HG03045 (cell line): ENCODE results near the gene ATG7.
"Not testable (repeated sequence)": the region's sequence is repeated elsewhere in the genome, so short reads cannot be mapped to it uniquely, and the experiment has no call there.

Experiments used
- ATAC-seq: cut with Tn5 transposase; IDR thresholded peaks from one replicate; pipeline ENCODE4 v1.9.1; 2021; ENCODE audit warnings: mild to moderate bottlenecking, moderate library complexity; ENCODE audit not compliant: unreplicated experiment

The ATG7 gene

DNA sequence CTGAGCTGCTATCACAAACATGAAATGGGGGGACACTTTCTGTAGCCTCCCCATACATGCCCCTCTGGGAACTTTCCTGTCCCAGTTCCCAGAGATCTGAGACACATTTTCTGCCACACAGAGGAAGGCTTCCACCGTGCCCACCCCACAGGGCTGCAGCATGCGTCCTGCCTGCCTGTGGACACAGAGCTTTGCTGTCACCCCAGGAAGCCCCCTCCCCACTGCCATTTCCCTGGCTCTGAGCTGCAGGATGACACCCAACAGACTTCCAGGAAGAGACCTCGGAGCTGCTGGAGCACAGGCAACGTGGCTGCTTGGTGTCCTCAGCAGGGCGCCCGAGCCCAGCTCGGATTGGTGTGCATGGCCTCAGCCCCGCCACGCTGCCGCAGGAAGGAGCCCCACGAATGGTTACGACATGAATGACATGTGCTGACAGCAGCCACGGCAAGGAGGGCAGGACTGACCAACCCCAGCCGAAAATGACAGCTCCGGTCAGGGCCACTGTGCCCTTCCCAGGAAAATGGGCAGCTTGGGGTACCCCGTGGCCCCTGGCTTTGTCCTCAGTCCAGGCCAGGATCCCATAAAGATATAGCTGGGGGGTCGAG, 290.2 kb downstream of the ATG7 start:
- no peak for ATAC-seq

DNA sequence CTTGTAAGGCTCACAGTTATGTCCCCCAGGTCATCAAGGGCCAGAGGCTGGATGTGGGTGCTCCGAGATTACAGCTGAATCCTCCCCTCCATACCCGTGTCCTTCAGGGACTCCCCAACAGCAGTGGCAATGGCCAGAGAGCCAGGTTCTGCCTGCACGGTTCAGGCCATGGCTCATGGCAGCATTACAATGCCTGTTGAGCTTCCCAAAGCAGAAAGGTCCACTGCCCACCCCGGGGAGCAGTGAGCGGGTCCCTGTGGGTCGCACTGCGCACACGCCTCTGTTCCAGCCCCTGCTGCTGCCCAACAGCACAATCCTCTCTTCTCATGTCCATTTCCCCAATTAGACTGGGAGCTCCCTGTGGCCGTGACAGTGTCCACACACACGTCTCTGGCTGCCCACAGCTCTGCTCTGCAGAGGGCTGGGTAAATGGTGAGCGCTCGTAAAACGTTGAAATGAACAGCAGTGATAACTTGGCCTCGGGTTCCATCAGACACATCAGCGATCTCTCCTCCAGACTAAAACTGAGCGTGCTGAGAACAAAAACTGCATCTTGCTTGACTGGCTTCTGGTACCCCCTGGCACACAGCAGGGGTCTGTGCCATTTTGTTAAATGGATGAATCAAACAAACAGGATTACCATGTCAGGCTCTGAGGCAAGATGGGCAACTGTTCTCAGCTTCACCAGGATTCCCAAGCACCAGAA, 291.1 kb downstream of the ATG7 start:
- ATAC-seq: no peak

DNA sequence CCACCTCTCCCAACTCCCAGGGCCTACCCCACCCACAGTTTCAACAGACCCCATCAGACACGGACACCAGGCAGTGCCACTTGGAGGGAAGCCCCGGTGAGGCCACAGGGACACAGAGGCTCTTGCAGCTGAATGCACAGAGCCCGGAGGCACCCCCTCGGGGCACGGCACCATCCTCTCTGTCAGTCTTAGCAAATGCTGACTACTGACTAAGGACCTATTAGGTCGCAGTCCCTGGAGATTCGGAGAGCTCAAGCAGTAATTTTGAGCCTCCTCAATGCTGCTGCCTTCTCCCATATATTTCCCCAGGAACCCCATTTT, 291.6 kb downstream of the ATG7 start:
- ATAC-seq: no peak

DNA sequence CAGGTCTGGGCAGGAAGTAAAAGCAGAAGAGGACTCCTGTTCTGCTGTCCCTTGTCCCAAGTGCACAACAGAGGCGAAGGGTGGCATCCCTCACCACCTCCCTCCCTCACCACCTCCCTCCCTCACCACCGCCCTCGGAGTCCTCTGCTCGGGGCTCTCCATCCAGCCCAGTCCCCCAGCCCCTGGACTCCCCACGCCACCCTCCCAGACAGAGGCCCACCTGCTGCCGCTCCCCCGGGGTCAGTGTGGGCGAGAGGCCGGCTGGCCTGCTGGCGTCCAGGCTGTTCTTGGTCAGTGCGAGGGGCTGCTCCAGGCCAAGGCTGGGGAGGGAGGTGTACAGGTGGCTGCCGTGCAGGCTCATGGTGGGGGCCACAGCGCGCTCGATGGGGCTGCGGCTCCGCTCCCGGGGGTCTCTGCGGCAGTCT, 292.4 kb downstream of the ATG7 start:
- ATAC-seq: no peak

DNA sequence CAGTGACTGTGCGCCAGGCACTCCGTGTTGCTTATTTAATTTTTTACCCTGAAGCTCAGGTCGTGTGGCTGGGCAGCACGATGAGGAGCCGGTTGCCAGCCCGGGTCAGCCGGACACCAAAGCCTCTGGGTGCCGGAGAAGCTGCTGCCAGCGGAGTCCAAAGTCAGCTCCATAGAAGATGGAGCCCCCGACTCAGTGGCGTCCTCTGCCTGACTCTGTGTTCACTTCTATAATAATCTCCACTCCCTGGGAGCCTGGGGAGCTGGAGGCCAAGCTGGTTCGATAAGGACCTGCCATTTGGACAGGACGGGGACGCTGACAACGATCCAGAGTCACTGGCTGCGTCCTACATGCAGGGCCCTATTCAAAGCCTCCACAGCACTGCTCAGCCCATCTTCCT, 292.9 kb downstream of the ATG7 start:
- no peak for ATAC-seq

DNA sequence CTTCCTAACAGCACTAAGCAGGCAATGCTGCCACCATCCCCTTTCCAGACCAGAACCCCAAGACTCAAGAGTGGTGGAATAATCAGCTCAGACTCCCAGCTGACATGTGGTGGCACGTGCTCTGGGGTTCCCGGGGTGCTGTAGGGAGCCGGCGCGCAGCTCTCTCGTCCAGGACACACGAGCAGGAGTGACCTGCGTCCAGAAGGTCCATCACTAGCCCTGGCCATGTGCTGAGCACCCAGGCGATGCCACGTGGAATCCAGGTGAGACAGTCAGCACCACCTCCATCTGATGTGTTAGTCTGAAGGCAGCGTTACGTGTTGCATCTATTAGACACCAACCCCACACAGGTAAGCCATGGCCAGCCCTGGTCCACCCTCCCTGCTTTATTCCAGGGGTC, 293.3 kb downstream of the ATG7 start:
- ATAC-seq: no peak

DNA sequence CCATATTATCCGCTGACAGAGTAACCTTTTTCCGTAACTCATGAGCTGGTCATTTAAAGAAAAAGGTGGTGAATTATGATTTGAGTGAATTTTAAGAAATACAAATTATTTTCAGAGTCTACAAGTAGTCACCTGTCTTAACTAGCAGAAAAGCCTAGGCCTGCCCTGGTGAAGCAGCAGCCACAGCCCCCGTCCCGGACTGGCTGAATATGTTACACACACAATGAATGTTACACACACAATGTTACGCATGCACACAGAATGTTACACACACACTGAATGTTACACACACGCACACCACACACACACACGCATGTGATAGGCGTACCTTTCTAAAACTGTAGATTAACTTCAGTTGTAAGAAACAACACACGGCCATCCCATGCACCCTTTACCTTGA, 293.7 kb downstream of the ATG7 start:
- ATAC-seq: no peak

DNA sequence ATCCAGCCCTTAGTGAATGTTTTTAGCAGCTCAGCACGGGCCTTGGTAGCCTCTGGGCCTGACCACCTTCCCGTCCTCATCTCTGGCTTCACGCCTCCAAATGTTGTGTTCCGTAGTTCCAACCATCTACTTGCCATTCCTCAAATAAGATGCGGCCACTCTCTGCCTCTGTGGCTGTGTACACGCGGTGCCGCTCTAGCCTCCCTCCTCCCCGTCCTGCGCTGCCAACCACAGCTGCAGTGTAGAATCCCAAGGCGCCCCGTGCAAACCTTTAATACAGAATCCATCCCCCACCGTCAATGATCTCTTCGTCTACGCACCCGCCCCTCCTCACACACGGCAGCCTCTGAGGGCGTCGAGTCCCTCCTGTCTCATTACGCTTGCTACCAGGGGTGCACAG, 294.3 kb downstream of the ATG7 start:
- no peak for ATAC-seq

DNA sequence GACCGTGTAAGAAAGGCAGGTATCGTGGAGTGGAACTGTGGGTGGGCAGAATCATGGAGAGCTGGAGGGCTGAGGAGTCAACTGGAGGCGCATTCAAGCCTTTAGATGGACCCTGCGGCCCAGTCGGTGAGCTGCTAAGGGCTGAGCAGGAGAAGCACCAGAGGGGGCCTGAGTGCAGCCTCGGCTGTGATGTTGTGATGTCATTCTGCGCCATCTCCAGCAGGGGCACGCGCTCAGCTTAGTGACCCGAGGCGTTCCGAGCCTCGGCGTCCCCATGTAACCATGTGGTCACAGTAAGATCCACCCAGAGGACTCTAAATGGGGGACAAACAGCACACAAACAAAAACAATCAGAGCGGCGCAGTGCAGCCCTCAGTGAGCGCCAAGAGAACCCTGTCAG, 294.7 kb downstream of the ATG7 start:
- no peak for ATAC-seq

DNA sequence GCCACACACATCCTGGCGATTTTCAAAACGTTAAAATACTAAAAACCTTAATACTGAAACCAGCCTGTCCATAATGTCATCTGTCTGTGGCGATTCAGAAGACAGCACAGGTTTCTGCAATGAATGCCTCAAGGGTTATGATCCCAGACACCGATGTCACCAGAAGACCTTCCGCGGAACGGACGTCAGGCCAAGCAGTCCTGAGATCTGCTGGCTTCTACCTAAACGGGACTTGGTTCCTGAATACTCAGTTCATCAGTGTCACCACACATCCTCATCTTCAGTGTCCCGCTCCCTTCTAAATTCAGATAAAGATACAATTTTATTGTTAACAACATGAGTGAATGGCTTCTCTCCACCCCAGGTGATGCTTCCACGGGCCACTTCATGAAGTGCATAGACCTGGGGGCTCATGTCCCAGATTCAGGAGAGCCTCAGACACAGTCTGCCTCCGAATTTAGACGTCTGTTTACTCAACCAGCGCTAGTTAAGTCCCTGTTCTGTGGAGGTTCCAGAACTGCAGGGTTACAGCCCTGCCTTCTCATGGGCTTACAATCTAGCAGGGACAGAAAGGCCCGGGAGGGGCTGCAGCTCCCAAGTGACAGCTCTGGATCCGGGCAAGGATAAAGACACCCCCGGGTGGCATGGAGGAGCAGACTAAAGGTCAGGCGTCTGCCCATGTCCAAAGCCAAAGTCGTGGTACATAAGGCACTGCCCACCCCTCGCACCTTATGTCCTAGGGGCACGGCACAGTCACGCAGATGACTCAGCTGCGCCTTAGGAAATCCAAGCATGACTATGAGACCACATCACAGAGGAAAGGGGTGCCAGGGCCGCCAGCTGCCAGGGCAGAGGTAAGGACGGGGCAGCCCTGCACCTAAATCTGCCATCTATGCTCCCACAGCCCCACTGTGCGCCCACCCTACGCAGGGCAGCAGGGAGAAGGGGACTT, 295.6 kb downstream of the ATG7 start:
- ATAC-seq: no peak

DNA sequence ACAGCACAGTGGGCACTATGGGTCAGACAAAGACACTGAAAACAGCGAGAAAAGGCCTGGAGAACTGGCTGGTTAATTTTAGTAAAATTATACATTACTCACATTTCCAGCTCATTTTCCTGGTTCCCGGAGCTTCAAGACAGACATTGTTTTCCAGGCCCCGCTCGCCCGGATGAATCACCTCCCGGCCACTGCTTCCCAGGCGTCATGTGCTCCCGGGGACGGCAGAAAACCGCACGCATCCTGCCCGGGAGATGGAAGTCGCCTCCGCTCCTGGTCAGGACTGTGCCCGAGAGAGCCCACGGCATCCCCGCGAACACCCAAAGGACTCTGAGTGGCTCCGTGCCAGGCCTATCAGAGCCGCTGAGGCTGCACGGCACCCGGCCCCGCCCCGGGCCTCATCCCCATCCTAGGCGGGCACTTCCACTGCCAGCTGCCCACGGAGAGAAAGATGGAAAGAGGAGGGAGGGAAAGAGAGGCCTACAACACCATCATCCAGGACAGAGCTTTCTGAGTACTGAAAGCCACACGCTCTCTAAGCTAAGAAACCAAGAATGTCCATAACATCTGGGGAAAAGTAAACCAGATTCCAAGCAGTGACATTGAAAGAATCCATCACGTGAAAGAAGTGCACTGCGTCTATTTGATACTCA, 296.4 kb downstream of the ATG7 start:
- no peak for ATAC-seq

DNA sequence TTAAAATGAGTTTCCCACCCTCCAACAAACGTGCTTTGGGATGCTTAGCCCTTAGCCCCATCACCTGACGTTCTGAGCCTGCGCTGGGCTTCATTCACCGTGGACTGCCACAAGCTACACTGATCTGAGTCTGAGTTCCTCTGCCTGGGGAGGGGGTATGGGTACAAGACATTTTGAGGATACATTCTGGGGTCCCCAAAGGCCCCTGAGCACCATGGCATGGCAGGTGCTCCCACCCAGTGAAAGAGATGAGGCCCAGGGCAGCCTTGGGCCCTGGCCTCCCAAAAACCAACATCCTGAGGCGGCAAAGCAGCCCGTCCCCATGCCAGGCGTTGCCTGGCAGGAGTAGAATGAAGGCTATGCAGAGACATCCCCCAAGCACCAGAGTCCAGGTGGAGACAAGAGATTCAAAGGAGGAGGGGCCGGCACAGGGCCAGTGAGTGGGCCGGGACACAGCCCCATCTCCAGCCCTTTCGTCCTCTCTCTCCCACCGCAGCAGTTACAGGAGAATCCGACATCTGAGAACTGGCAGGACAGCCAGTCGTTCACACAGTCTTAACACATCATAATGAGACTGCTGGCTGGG, 297.1 kb downstream of the ATG7 start:
- ATAC-seq: no peak

DNA sequence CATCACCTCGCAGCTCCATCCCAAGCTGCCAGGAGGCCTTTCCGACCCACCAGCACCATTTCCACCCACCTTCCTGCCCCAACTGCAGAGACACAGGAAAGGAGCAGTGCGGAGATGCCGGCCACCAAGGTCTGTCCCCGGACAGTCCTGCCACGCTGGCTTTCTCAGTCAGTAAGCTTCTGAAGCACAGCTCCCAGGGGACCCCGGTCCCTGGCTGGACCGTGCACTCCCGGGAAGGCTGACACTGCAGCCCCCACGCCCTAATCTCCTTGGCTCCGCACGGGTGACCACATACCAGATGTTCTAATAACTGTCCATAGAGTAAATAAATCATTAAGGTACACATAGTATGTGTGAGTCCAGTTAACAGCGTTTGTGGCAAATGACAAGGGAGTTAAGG, 298.1 kb downstream of the ATG7 start:
- no peak for ATAC-seq

DNA sequence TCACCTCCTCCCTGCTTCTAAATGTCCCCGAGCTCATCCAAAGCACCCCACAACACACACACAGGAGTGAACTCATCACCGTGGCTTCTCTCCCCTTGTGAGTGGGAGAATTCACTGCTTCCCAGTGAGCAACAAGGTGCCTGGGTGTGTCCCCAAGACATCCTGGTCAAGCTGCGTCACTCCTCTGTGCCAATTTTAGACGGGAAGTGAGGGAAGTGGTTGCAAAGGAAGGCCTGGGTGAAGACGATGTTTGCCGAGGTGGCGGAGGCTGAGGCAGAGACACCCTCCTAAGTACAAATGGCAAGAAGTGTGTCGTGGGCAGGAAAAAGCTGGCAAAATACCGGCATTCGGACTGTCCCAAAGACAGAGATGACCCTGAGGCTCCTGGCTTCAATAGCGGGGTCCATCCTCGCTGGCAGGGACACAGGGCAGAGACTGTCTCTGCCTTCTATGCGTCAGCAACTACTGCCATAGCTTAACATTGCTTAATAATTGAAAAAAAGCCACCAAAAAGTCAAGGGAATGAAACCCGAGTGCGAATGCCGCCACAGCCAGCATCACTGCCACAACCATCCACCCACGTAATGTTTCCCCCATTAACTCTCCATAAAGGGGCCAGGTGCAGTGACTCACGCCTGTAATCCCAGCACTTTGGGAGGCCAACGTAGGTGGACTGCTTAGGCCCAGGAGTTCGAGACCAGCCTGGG, 298.7 kb downstream of the ATG7 start:
- no peak for ATAC-seq

DNA sequence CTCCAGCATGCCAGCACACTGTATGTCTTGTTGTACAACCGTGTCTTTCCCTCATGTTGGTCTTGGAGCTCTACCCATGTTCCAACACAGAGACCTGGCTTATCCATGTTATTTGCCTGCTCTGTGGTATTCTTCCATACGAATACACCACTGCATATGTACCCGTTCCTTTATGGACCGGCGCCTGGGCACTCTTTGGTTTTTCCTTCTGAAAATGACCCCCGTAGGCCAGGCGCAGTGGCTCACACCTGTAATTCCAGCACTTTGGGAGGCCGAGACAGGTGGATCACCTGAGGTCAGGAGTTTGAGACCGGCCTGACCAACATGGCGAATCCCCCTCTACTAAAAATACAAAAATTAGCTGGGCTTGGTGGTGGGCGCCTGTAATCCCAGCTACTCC, 300.5 kb downstream of the ATG7 start:
- ATAC-seq: not testable (repeated sequence)

DNA sequence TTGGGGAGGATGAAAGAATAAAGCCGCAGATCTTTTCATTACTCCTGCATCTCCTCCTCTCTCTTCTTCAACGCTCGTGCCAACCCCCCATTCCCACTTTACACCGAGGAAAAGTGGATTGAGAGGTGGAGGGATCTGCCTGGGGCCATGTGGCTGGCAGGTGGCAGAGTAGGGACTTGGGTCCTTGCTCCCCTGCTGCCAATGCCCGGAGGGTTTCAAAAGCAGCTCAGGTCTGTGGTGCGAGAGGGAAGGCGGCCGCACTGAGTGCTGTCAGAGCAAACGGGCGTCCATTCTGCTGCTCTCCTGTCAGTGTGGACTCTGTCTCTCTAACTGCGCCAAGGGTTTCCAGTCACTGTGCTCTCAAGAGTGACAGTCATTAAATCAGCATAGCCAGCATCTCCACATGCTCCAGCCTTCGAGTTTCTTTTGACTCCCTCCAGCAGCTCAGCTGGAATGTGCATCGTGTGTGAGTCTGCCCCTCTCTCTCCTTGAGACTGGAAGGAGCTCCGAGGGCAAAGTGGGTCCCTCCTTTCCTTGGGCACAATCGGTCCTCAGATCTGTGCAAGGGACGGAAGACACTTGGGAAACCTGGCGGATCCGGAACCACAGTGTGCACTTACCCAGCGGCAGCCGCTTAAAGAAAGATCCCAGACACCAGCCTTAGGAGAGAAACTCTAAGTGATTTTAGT, 302.9 kb downstream of the ATG7 start:
- no peak for ATAC-seq

DNA sequence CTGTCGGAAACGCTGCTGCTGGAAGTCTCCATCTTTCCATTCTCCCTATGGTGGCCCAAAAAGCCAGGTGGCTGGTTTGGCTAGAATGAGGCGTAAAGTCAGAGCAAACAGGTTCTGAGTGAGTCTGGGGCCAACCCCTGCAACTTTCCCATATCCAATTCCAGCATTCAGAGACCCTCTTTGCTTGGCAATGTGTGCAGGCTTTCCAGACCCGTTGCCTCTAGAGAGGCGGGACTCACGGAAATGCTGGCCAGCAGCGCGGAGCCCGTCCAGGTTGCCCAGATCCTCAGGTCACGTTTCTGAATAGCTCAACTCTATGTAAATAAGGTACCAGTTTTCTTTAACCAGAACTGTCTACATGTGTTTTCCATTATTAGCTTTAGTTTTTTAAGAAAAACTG, 303.5 kb downstream of the ATG7 start:
- ATAC-seq: no peak

DNA sequence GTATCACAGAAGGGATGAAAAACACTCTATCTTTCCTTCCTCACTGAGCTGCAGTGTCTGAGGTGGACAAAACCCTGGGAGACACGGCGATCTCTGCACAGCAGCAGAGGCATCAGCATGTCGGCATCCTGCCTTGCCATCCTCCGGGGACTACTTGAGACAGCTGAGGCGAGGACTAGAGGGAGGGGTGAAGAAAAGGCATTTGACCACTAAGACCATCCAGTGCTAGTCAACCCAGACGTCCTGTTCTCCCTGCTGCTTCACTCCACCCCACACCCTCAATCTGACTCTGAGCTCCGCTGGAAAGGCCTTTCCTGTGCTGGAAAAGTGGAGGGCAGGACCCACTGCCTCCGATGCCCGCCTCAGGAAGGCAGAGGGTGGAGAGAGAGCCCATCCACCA, 304.3 kb downstream of the ATG7 start:
- no peak for ATAC-seq

DNA sequence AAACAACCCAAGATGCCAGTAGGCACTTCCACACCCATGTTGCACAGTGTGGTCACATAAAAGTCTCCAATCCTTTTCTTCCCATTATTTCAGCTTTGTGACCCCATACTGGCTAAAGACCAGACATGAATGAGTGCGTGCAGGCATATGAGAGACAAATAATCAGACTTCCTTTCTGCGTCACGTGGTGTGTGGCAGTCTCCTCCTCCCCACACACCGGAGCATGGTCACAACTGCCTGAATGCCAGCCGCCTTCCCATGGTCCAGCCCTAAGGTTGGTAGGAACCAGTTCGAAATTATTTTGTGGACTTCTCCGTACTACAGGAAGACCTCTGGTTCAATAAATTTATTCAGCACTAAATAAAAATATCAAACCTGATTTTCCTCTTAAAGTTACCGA, 306.0 kb downstream of the ATG7 start:
- ATAC-seq: no peak

DNA sequence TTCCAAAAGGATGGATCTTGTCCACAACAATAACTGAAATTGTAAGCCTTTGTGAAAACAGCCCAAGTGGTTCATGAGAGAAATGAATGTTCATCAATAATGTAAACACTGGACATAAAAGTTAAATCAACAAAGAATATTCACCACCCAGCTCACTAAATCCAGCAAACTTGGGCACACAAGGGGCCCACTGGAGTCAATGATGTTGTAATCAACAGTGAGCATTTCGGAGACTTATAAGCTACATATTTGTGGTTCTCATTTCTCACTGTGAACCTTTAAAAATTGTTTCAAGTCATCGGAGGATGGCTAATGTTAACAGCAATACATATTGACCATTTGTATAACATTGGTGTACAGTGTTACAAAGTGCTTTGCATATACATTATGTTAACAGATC, 308.4 kb downstream of the ATG7 start:
- no peak for ATAC-seq
